ENCODE measurements around the gene GGTA1.
A peak's percentile ranks its signal among the peaks of the same experiment; 100 is the strongest.
"Not testable (repeated sequence)": the region's sequence is repeated elsewhere in the genome, so short reads cannot be mapped to it uniquely, and the experiment has no call there.

GGTA1 gene

DNA sequence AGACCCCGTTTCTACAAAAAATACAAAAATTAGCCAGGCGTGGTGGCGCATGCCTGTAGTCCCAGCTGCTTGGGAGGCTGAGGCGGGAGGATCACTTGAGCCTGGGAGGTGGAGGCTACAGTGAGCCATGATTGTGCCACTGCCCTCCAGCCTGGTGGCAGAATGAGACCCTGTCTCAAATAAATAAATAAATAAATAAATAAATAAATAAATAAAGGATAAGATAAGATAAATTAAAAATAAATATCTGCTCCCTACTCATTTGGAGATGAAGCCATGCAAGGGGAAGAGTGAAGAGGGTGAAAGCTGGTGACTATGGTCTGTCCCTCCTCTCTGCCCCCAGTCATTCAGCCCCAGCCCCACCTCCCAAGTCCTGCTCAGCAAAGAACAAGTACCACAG lies 41.2 kb downstream of the GGTA1 start:
- not testable (repeated sequence) for DNase-seq (ENCODE audit: low spot score)

DNA sequence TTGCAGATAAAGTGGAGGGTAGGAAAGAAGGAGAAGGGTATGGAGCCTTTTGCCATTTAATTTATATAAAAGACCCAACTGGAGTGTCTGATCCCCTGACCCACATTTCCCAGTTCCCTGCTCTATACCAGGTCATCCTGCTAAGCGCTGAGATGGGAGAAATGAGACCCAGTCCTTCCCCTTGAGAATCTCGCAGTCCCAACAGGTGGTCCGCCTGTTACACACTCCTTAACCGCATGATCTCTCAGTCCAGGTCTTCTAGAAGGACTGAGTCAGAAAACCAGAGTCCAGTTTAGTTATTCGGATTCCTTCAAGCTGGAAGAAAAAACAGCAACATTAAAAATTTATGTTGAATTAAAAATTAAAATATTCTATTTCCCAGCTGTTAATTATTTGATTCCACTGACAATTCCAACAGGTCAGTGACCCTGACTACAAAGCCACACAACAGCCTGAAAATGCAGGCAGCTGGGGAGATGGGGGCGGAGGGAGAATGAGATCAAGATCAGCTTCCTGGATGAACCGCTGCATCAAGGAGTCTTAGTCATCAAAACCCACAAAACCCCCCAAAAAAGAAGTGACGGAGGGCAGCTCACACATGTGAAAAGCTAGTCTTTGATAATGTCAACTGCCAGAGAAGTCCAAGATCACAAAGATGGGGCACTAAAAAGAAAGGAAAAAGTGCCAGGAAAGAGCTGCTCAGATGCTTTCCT lies 44.0 kb downstream of the GGTA1 start:
- no peak for DNase-seq (ENCODE audit: low spot score)

DNA sequence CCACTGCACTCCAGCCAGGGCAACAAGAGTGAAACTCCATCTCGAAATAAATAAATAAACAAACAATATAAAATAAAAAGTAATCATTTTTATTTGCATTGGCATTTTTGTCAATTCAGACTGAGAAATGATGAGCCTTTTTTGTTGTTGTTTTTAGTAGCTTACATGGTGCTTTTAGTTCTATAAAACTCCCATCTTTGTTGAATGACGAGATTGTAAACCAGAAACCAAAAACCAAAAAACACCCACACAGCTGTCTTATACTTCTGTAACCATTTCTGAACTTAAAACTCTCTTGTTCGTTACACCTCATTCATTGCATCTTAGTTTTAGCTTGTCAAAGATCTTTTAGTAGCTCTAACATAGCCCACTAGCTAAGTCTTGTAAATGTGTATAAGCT lies 44.7 kb downstream of the GGTA1 start:
- DNase-seq (ENCODE audit: low spot score) = no peak

DNA sequence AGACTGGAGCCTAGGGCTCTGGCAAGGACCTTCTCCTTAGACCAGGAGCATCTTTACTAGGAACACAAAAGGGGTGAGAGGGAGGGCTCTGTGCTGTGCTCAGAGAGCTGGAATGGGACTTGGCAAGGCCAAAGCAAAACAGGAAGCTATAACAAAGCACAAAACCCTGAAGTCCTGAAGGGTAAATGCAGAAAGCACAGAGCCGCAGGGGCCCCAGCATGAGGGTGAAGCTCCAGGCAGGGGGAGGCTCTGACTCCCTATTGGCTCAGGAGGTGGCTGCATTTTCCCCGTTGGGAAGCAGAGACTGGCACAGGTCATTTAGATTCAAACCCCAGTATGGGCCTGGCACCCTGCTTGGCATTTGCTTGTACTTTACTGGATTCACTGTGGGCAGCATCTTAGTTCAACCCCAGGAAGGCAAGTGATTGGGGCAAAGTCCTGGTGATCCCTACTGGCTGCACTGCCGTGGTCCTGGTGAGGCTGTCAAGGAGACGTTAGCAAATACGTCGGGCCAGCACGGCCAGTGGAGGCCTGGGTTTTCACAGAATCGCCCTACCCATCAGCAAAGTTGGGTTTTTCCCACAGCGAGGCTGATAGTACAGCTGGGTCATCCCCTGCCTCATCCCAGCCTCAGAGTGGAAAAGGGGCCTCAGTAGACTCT lies 46.3 kb downstream of the GGTA1 start:
- DNase-seq (ENCODE audit: low spot score) = no peak

DNA sequence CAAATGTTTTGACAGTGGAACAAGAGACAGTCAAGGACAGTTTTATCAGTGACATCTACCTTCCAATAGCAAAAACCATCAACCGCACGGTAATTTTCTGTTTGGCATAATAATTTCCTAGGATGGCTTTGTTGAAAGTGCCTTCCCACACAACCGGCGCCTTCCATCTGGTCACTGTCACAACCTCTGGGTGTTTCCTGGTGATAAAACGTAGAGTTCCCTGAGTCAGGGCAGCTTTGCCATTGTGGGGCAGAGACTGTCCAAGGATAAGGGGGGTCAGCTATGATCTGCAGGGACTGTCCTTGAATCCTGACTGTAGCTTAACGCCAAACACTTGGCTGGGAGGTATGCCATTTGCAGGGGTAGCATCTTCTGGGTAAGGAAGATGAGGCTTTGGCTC lies 47.6 kb downstream of the GGTA1 start:
- DNase-seq (ENCODE audit: low spot score) = no peak

DNA sequence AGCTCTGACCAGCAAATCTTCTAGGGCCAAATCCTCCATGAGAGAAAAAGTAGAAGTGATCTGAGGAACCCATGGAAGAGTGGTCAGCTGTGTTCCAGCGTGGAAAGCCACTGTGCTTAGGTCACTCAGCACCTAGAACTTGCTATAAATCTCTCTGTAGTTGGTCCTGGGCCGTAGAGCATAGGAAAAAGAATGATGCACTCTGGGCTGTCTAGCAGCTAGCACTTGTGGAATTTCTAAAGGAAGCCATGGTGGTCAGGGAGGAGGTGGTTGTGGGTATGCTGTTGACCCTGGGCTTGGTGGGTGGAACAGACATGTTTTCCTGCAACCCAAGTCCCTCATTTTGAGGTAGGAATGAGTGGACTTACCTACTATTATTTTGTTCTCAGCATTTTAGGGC lies 48.1 kb downstream of the GGTA1 start:
- DNase-seq (ENCODE audit: low spot score) = no peak

DNA sequence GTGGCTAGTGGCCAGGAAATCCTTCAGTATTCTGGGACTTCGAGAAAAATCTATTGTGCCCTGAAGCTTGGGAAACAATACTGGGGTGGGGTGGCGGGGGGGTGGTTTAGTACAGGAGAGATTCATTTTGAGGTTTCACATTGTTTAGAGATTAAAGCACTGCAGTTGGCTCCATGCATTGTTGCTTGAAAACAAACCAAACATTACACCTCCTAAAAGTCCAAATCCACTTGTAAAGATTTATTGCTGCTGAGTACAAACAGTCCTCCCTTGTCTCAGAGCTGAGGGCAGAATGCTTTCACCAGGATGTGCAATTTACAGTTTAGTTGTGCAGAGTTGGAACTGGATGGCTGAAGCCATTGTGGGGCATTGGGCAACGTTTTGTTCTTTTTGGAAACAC lies 49.4 kb downstream of the GGTA1 start:
- no peak for DNase-seq (ENCODE audit: low spot score)

DNA sequence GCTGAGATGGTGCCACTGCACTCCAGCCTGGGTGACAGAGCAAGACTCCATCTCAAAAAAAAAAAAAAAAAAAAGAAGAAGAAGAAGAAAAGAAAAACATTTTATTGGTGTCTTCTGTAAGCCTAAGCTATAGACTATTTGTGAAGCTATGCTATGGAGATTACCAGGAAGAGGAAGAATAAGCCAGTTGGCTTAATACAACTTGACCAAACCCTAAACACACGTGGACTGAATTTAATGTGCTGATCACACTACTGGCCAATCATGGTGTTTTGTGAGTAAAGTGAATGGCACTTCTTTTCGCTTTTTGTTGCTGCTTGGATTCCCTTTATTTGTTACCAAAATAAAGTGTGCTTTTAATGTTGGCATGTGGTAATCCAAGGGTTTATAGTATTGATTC lies 49.9 kb downstream of the GGTA1 start:
- no peak for DNase-seq (ENCODE audit: low spot score)

DNA sequence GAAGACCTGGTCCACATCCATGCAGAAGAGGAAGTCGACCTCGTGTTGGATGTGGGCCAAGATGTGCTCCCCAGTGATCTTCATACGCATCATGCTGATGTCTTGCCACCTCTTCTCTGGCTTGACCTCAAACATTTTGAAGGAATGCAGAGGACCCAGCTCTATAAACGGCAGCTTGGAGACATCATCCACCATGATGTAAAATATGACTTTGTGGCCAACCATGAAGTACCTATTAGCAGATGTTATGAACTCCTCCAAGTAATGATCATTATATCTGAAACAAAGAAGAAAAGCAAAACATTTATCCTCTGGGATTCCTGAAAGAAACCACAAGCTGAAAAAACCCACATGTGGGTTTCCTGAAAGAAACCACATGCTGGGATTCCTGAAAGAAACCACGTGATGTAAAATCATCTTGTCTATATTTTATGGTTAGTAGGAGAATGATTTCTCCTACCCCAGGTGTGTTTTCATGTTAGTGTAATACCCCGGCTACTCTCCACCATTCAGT lies 52.3 kb downstream of the GGTA1 start:
- DNase-seq (ENCODE audit: low spot score) = no peak

DNA sequence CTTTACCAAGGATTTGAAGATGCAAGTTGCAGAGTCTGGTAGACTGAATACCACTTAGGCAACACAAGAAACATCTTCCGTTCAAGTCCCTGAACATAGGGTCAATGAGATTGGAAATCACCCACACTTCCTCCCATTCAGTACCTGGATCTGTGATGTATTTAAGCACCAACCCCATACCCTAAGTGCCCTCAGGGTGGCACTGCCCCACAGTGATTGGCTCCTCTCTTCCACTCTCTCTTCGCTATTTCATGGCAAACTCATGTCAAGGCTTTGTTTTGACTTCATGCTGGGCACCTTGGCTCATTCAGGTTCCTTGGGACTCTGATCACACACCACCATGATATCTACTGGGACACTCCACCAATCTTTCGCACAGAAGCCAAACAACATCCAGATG lies 53.7 kb downstream of the GGTA1 start:
- DNase-seq (ENCODE audit: low spot score) = no peak

DNA sequence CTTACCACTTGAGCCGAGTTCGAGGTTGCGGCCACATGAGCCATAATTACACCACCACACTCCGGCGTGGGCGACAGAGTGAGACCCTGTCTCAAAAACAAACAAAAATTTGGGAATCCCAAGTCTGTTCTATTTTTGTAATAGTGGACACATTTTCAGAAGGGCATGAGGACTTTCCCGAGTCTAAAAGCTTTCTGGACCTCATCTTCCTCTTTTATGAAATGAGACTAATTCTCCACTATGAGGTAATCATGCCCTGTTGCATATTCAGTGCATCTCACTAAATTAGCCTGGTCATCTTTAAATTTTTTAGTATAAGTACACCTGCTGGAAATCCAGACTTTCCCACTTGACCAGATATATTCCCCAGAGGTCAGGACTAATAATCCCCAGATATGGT lies 55.7 kb downstream of the GGTA1 start:
- no peak for DNase-seq (ENCODE audit: low spot score)

DNA sequence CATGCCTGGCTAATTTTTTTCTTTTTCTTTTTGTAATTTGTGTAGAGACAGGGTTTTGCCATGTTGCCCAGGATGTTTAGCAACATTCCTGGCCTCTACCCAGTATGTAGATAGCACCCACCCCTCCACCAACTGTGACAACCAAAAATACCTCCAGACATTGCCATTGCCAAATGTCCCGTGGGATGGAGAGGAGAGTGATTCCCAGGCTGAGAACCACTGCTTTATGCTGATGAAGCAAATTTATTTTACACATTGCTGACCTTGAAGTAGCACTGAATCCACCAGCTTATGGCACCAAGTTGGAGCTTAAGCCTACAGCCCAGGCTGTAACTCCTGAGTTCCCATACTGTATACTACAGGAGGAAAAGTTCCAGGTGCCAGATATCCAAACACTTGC lies 58.5 kb downstream of the GGTA1 start:
- no peak for DNase-seq (ENCODE audit: low spot score)

DNA sequence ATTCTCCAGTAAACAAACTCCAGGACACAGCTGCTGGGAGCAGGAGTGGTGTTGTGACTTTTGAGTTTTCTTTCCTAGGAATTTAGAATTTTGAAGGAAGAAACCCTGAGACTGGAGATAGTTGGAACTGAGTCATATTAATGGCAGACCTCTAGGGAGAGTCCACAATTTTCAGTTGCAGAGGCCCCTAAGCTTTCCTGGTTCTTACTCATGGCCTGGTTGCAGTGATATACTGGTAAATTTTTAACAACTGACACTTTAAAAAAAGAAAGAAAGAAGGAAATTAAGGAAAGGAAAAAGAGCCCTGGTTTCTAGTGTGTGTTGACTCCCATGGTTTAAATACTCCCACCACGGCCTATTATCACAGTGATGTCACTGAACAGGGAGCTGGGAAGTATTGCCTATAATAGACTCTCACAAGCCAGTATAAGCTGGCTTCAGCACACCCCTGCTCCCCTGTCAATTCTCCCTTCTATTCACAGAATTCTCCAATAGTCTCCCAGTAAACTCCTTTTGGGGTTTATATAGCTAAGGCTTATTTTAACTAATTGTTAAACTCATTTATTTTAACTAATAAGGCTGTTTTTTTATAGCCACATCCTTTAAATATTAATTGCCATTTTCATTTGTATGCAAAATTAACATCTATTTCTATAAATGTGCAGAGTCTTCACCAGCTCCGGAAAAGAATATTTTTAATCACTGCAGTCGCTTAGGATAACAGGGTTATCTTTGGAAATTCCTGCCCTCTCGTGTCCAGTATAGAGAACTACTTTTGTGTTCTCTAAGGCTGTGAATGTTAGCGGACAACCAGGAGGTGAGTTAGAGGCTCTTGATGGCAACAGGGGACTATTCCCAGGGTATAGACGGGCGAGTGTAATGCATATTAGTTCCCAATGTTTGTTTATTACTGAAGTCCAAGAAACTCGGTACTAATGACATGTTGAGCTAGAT lies 59.7 kb downstream of the GGTA1 start:
- peak; percentile 30 for DNase-seq (ENCODE audit: low spot score)

DNA sequence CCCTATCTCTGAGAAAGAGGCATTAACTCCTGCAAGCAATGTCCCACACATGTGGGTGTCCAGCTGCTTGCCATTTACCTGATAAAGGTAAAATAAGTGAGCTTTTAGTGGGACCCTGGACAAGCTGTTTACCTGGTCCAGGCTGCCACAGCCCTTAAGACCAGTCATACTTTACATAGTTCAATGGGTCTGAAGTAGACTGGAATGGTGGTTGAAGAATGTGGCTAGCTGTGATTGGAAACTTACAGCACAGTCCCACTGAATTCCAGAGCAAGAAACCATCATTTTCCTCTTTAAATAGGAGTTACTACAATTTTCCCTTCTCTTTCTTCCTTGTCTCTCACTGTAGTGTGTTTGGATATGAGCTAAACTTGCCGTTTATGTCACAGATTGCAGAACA lies 60.6 kb downstream of the GGTA1 start:
- no peak for DNase-seq (ENCODE audit: low spot score)

DNA sequence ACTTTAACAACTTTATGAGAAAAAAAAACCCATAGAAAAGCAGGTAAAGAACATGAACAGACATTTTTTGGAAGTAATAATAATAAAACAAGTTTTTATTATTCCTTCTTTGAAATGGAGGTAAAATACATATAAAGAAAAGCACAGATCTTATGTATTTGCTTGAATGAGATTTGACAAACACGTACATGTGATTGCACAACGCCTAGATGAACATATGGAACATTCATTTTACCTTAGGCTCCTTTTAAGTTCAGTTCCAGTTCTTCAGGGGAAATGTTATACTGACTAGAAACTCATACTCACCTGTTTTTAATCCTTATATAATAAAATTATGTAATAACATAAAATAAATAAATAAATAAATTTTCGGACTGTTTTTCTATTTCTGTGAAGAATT lies 61.8 kb downstream of the GGTA1 start:
- DNase-seq (ENCODE audit: low spot score) = no peak

DNA sequence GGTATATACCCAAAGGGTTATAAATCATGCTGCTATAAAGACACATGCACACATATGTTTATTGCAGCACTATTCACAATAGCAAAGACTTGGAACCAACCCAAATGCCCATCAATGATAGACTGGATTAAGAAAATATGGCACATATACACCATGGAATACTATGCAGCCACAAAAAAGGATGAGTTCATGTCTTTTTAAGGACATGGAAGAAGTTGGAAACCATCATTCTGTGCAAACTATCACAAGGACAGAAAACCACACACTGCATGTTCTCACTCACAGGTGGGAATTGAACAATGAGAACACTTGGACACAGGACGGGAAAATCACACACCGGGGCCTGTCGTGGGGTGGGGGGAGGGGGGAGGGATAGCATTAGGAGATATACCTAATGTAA lies 62.6 kb downstream of the GGTA1 start:
- DNase-seq (ENCODE audit: low spot score) = not testable (repeated sequence)

DNA sequence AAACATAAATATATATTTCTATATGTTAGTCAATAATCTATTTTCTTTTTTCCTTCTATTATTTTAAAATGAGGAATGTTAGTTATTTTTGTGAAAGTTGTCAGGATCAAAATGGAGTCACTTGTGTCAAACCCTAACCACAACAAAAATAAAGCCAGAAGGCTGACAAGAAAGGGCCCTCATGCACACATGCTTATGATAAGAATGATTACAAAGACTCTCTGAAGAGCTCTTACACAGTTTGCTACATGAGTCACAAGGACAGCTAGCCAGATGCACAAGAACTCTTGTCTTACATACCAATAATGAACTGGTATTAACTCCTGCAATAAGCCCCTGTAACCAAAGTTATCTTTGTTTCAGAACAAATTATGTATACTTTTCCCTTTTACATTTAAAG lies 64.7 kb downstream of the GGTA1 start:
- no peak for DNase-seq (ENCODE audit: low spot score)

DNA sequence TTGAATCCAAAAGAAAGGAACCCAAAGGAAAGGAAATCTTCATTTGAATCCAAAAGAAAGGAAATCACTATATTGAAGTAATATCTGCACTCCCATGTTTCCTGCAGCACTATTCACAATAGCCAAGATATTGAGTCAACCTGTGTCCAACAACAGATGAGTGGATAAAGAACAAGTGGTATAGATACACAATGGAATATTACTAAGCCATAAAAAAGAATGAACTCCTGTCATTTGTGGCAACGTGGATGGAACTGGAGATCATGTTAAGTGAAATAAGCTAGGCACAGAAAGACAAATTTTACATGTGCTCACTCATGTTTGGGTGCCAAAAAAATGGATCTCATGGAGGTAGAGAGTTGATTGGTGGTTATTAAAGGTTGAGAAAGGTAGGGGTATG lies 71.7 kb downstream of the GGTA1 start:
- no peak for DNase-seq (ENCODE audit: low spot score)

DNA sequence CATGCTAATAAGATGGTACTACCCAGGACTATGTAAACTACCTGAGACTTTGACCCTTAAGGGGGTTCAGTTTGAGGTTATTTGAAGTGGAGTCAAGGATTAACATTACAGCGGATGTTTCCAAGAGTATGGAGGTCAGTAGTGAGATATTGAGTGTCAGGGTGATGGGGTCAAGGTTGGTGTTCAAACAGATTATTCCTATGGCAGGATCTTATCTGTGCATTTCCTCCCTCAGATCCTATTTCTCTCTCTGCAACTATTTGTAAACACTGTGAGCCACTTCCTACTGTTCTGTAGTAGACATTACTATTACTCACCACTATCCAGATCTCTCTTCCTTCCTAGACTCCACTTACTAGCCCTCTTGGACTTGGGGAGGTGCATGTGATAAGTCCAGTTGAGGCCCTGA lies 75.6 kb downstream of the GGTA1 start:
- no peak for DNase-seq (ENCODE audit: low spot score)

DNA sequence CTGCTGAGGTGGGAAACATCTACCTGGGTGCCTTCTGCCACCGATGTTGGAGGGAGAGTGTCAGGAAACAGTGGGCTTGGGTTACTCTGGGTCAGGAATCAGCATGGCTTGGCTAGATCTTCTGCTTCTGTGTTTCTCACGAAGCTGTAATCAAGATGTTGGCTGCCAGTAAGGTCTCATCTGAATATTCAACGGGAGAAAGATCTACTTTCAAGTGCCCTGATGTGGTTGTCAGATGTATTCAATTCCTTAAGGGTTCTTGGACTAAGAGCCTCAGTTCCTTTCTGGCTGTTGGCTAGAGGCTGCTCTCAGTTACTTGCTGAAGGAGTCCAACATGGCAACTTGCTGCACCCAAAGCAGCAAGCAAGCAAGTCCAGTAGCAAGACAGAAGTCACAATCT lies 87.7 kb downstream of the GGTA1 start:
- no peak for DNase-seq (ENCODE audit: low spot score)

DNA sequence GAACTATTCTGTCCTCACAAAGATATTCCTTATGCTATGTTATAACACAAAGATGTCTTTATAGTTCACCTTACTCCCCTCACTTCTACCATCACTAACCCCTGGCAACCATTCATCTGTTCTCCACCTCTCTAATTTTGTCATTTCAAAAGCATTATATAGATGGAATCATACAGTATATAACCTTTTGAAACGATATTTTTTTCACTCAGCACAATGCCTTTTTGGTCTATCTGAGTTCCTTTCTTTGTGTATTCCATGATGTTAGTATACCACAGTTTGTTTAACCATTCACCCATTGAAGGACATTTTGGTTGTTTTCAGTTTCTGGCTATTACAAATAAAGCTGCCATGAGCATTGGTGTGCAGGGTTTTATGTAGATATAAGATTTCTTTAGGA lies 93.7 kb downstream of the GGTA1 start:
- DNase-seq (ENCODE audit: low spot score) = no peak

All from iPS-NIHi11 (cell line).